Keratinocyte (primary cell): ENCODE results near the gene WDR27.

Source experiments
- EZH2 ChIP-seq: IDR thresholded peaks from one replicate; pipeline ENCODE4 v1.6.1; 2012; ENCODE audit warnings: inconsistent platforms, mild to moderate bottlenecking, low read length, moderate library complexity
- TF ChIP-seq, protein P1 (sequence below), 3 experiments: IDR thresholded peaks in 1 of 3; conservative IDR thresholded peaks in 1 of 3; optimal IDR thresholded peaks in 1 of 3; 2 replicates in 2 of 3; 3 replicates in 1 of 3; pipeline versions ENCODE3 to v1.5.1; 2011; ENCODE audit warnings: low read length in 3 of 3, mild to moderate bottlenecking in 3 of 3, moderate library complexity in 2 of 3, control low read depth in 1 of 3, inconsistent platforms in 1 of 3; ENCODE audit not compliant: insufficient read depth in 2 of 3; ENCODE audit errors: extremely low read depth in 1 of 3

- TF ChIP-seq, protein P1, sequence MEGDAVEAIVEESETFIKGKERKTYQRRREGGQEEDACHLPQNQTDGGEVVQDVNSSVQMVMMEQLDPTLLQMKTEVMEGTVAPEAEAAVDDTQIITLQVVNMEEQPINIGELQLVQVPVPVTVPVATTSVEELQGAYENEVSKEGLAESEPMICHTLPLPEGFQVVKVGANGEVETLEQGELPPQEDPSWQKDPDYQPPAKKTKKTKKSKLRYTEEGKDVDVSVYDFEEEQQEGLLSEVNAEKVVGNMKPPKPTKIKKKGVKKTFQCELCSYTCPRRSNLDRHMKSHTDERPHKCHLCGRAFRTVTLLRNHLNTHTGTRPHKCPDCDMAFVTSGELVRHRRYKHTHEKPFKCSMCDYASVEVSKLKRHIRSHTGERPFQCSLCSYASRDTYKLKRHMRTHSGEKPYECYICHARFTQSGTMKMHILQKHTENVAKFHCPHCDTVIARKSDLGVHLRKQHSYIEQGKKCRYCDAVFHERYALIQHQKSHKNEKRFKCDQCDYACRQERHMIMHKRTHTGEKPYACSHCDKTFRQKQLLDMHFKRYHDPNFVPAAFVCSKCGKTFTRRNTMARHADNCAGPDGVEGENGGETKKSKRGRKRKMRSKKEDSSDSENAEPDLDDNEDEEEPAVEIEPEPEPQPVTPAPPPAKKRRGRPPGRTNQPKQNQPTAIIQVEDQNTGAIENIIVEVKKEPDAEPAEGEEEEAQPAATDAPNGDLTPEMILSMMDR (optimal IDR thresholded peaks at IDR 0.05 in 1 of 3, IDR thresholded peaks at IDR 0.05 in 1 of 3, conservative IDR thresholded peaks at IDR 0.05 in 1 of 3; ENCODE audit: extremely low read depth in 1 of 3, insufficient read depth in 2 of 3, low read length in 3 of 3), result no peak
- no peak for TF ChIP-seq EZH2
Observed at GRCh38 chr6:169545982-169546381, 155.8 kb downstream of the WDR27 start.
